ENCODE measurements around the gene EPHA10. TPM values are rescaled to one million over a fixed set of nuclear protein-coding genes. Genes with fewer than 3 reads are reported as not detected.
A peak's percentile ranks its signal among the peaks of the same experiment; 100 is the strongest.
"Not testable (repeated sequence)": the region's sequence is repeated elsewhere in the genome, so short reads cannot be mapped to it uniquely, and the experiment has no call there.

EPHA10 gene
- total RNA-seq, 1 experiment from 2014 or later, result 1.0 TPM

GRCh38 chr1:37746806-37747205 is 18.1 kb downstream of the EPHA10 start:
- Mint-ChIP-seq H3K9me3 (ENCODE audit: unreplicated experiment) (no peaks in the 10 kb centered on the region), H3K4me1 (ENCODE audit: insufficient read depth, unreplicated experiment) (peaks cover under 1% of the 10 kb centered on the region), H3K27me3 (ENCODE audit: insufficient read depth, unreplicated experiment) (peaks cover 11% of the 10 kb centered on the region), H3K27ac (ENCODE audit: low read depth, unreplicated experiment) (no peak overlapping the region), H3K4me3 (ENCODE audit: unreplicated experiment) (no peak overlapping the region), H3K36me3 (ENCODE audit: insufficient read depth, unreplicated experiment) (no peaks in the 10 kb centered on the region)
- ChIA-PET POLR2A (interaction anchor here (0.6 kb wide), 1 partner anchor 42 kb away, joined by 3 read pairs; no protein-coding TSS in a partner anchor), CTCF (interaction anchor here (0.6 kb wide), 1 partner anchor 44 kb away, joined by 3 read pairs; no protein-coding TSS in a partner anchor)
- no peak for TF ChIP-seq CTCF (IDR thresholded peaks at IDR 0.05; ENCODE audit: unreplicated experiment)
- peak; percentile 52 for DNase-seq (ENCODE audit: unreplicated experiment)
- intact Hi-C loops (cut with micrococcal nuclease), result no loop called here
- no TSS peak for BruUV-seq (replicated peaks)

- no peak overlapping the region for H3K4me3 Mint-ChIP-seq (ENCODE audit: unreplicated experiment)
- peaks cover 8% of the 10 kb centered on the region for H3K9me3 Mint-ChIP-seq (ENCODE audit: unreplicated experiment)
- no TSS peak for BruUV-seq (replicated peaks)
- H3K36me3 Mint-ChIP-seq (ENCODE audit: insufficient read depth, unreplicated experiment), result no peaks in the 10 kb centered on the region
- H3K4me1 Mint-ChIP-seq (ENCODE audit: insufficient read depth, unreplicated experiment), result peaks cover 15% of the 10 kb centered on the region
- H3K27ac Mint-ChIP-seq (ENCODE audit: low read depth, unreplicated experiment), result no peak overlapping the region
- peaks cover 11% of the 10 kb centered on the region for H3K27me3 Mint-ChIP-seq (ENCODE audit: insufficient read depth, unreplicated experiment)
- no peak for TF ChIP-seq CTCF (IDR thresholded peaks at IDR 0.05; ENCODE audit: unreplicated experiment)
- POLR2A ChIA-PET, result interaction anchor here (0.5 to 2.6 kb wide), 8 partner anchors 9 to 1702 kb away, joined by 3 to 14 read pairs (median 3); partner anchors contain the start of genes C1orf122 and YRDC
- intact Hi-C loops (cut with micrococcal nuclease), result no loop called here
- CTCF ChIA-PET, result interaction anchor here (0.6 to 1.4 kb wide), 7 partner anchors 15 to 1084 kb away, joined by 3 to 6 read pairs (median 4); a partner anchor contains a TSS
- DNase-seq (ENCODE audit: unreplicated experiment), result no peak
These were observed 23.3 kb downstream of the EPHA10 start for GRCh38 chr1:37741662-37742061.

DNA sequence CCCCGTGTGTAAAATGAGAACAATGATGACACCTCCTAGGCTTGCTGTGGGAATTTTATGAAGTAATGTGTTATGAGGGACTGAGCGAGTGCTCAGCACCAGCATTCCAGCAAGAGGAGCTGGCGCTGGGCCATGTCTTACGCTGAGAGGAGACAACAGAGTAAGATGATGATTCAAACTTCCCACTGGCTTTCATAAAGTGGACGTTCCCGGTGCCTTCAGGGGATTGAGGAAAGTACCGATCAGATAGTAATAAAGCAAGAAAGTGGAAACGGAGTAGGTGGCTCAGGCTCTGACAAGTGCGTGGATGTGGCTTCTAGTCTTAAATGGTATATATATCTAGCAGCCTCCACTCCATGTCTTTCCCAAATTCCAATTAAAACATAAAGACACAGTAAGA is 23.8 kb downstream of the EPHA10 start:
- BruUV-seq (replicated peaks), result no TSS peak
- no peak overlapping the region for H3K27ac Mint-ChIP-seq (ENCODE audit: low read depth, unreplicated experiment)

GRCh38 chr1:37739222-37739621 is 25.7 kb downstream of the EPHA10 start:
- Mint-ChIP-seq H3K4me1 (ENCODE audit: insufficient read depth, unreplicated experiment) (peaks cover 15% of the 10 kb centered on the region), H3K4me3 (ENCODE audit: unreplicated experiment) (no peak overlapping the region), H3K27ac (ENCODE audit: low read depth, unreplicated experiment) (peak overlapping the region; percentile 40), H3K9me3 (ENCODE audit: unreplicated experiment) (peaks cover 8% of the 10 kb centered on the region), H3K36me3 (ENCODE audit: insufficient read depth, unreplicated experiment) (no peaks in the 10 kb centered on the region), H3K27me3 (ENCODE audit: insufficient read depth, unreplicated experiment) (peaks cover 11% of the 10 kb centered on the region)
- ChIA-PET CTCF (no interaction called here), POLR2A (interaction anchor here (0.8 kb wide), 1 partner anchor 68 kb away, joined by 4 read pairs; no protein-coding TSS in a partner anchor)
- BruUV-seq (replicated peaks), result no TSS peak
- DNase-seq (ENCODE audit: unreplicated experiment), result peak; percentile 84
- TF ChIP-seq CTCF (IDR thresholded peaks at IDR 0.05; ENCODE audit: unreplicated experiment), result no peak
- intact Hi-C loops (cut with micrococcal nuclease), result no loop called here

More for the DNA sequence above, 23.8 kb downstream of the EPHA10 start:
- peak; percentile 94 for DNase-seq (ENCODE audit: unreplicated experiment)
- Mint-ChIP-seq H3K36me3 (ENCODE audit: insufficient read depth, unreplicated experiment) (no peaks in the 10 kb centered on the region), H3K27me3 (ENCODE audit: insufficient read depth, unreplicated experiment) (peaks cover 11% of the 10 kb centered on the region), H3K9me3 (ENCODE audit: unreplicated experiment) (peaks cover 8% of the 10 kb centered on the region), H3K4me3 (ENCODE audit: unreplicated experiment) (peak overlapping the region; percentile 2), H3K4me1 (ENCODE audit: insufficient read depth, unreplicated experiment) (peaks cover 15% of the 10 kb centered on the region)
- POLR2A ChIA-PET, result interaction anchor here (0.7 to 2.6 kb wide), 5 partner anchors 47 to 1702 kb away, joined by 3 to 14 read pairs (median 3); partner anchors contain the start of genes C1orf122 and YRDC
- CTCF ChIA-PET, result interaction anchor here (0.6 to 1.4 kb wide), 4 partner anchors 16 to 269 kb away, joined by 3 to 4 read pairs (median 4); a partner anchor contains a TSS
- TF ChIP-seq CTCF (IDR thresholded peaks at IDR 0.05; ENCODE audit: unreplicated experiment), result no peak
- intact Hi-C loops (cut with micrococcal nuclease), result no loop called here

DNA sequence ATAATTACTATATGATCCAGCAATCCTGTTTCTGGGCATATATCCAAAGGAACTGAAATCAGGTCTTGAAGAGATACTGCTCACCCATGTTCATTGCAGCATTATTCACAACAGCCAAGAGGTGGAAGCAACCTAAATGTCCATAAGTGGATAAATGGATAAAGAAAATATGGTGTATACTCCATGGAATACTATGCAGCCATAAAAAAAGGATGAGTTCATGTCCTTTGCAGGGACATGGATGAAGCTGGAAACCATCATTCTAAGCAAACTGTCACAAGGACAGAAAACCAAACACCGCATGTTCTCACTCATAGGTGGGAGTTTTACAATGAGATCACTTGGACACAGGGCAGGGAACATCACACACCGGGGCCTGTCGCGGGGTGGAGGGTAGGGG is 26.3 kb downstream of the EPHA10 start:
- CTCF ChIA-PET, result interaction anchor here (1.0 kb wide), 1 partner anchor 57 kb away, joined by 3 read pairs; no protein-coding TSS in a partner anchor
- POLR2A ChIA-PET, result interaction anchor here (1.0 kb wide), 1 partner anchor 69 kb away, joined by 3 read pairs; the partner anchor contains the start of gene C1orf122
- H3K9me3 Mint-ChIP-seq (ENCODE audit: unreplicated experiment); H3K36me3 Mint-ChIP-seq (ENCODE audit: insufficient read depth, unreplicated experiment); DNase-seq (ENCODE audit: unreplicated experiment); intact Hi-C loops (cut with micrococcal nuclease); H3K27ac Mint-ChIP-seq (ENCODE audit: low read depth, unreplicated experiment); BruUV-seq (replicated peaks); H3K4me3 Mint-ChIP-seq (ENCODE audit: unreplicated experiment): not testable (repeated sequence)
- Mint-ChIP-seq H3K4me1 (ENCODE audit: insufficient read depth, unreplicated experiment) (peaks cover 18% of the 10 kb centered on the region), H3K27me3 (ENCODE audit: insufficient read depth, unreplicated experiment) (peaks cover 10% of the 10 kb centered on the region)

- H3K27ac Mint-ChIP-seq (ENCODE audit: low read depth, unreplicated experiment); BruUV-seq (replicated peaks); intact Hi-C loops (cut with micrococcal nuclease); DNase-seq (ENCODE audit: unreplicated experiment); H3K4me3 Mint-ChIP-seq (ENCODE audit: unreplicated experiment); H3K27me3 Mint-ChIP-seq (ENCODE audit: insufficient read depth, unreplicated experiment); H3K36me3 Mint-ChIP-seq (ENCODE audit: insufficient read depth, unreplicated experiment); H3K9me3 Mint-ChIP-seq (ENCODE audit: unreplicated experiment): not testable (repeated sequence)
- peaks cover 19% of the 10 kb centered on the region for H3K4me1 Mint-ChIP-seq (ENCODE audit: insufficient read depth, unreplicated experiment)
- CTCF ChIA-PET, result interaction anchor here (1.0 kb wide), 1 partner anchor 56 kb away, joined by 3 read pairs; no protein-coding TSS in a partner anchor
- POLR2A ChIA-PET, result interaction anchor here (0.7 to 1.0 kb wide), 2 partner anchors 46 to 69 kb away, joined by 3 read pairs; partner anchors contain the start of gene C1orf122
These were observed 26.9 kb downstream of the EPHA10 start for GRCh38 chr1:37737975-37738374.
